IMR-90 (cell line): Measurements from ENCODE around the gene CASK. TPM values are rescaled to one million over a fixed set of nuclear protein-coding genes. Genes with fewer than 3 reads are reported as not detected.

Experiments
- ATAC-seq: fragments of 200-7000 bp; cut with Tn5 transposase; 2 replicates; pipeline ENCODE4 v1.9.1; 2020; ENCODE audit warnings: low read depth, mild to moderate bottlenecking, moderate library complexity
- BruUV-seq: library from RNA; stranded (reverse); fragments of 400-500 nt; replicated peaks from 2 replicates; lab custom pipeline; 2021; lab: Mats Ljungman, UMichigan
- CTCF ChIA-PET: fragments of 300-600 bp; formaldehyde crosslinking; extraction: SDS; loops from one replicate; lab custom pipeline; 2021; ENCODE audit warnings: antibody characterized with exemption; lab: Yijun Ruan, JAX
- POLR2A ChIA-PET: fragments of 300-600 bp; sonication (Branson Sonifier 250); formaldehyde crosslinking; loops from one replicate; lab custom pipeline; 2022; ENCODE audit warnings: antibody characterized with exemption; ENCODE audit not compliant: unreplicated experiment; lab: Charles Lee
- DNase-seq: peaks from one replicate; pipeline ENCODE4 v3.0.0; 2013
- H2AFZ ChIP-seq: replicated peaks from 2 replicates; pipeline ENCODE3; 2013; ENCODE audit warnings: low read length, mild to moderate bottlenecking; ENCODE audit not compliant: poor library complexity
- H2AK5ac ChIP-seq: 2 replicates; pipeline ENCODE4 v1.6.1; 2013; ENCODE audit warnings: low read depth, low read length, inconsistent platforms
- H2AK9ac ChIP-seq: replicated peaks from 2 replicates; pipeline ENCODE3; 2013; ENCODE audit warnings: mild to moderate bottlenecking, low read depth, low read length, moderate library complexity; ENCODE audit not compliant: poor library complexity
- H2BK120ac ChIP-seq: 2 replicates; pipeline ENCODE4 v1.6.1; 2013; ENCODE audit warnings: low read depth, low read length, inconsistent platforms
- H2BK15ac ChIP-seq: 3 replicates; pipeline ENCODE4 v1.6.1; 2013; ENCODE audit warnings: low read depth, low read length, inconsistent platforms
- H2BK20ac ChIP-seq: 2 replicates; pipeline ENCODE4 v1.6.1; 2013; ENCODE audit warnings: low read depth, mild to moderate bottlenecking, inconsistent platforms, low read length, moderate library complexity
- H2BK5ac ChIP-seq: 2 replicates; pipeline ENCODE4 v1.6.1; 2013; ENCODE audit warnings: mild to moderate bottlenecking, low read depth, low read length, inconsistent platforms; ENCODE audit not compliant: poor library complexity, severe bottlenecking
- H3K14ac ChIP-seq: replicated peaks from 2 replicates; pipeline ENCODE4 v1.6.1; 2013; ENCODE audit warnings: low read depth, low read length, inconsistent platforms
- H3K18ac ChIP-seq: 2 replicates; pipeline ENCODE4 v1.6.1; 2013; ENCODE audit warnings: low read depth, low read length, control low read depth
- H3K23ac ChIP-seq: 2 replicates; pipeline ENCODE4 v1.6.1; 2013; ENCODE audit warnings: low read depth, low read length, inconsistent platforms
- H3K27ac ChIP-seq: 2 replicates; pipeline ENCODE4 v1.5.1; 2013; ENCODE audit warnings: mild to moderate bottlenecking, control low read depth, low read length; ENCODE audit not compliant: insufficient read depth
- H3K27me3 ChIP-seq: 2 replicates; pipeline ENCODE4 v1.6.1; 2013; ENCODE audit warnings: low read length; ENCODE audit not compliant: control insufficient read depth, insufficient read depth
- H3K36me3 ChIP-seq: 2 replicates; pipeline ENCODE4 v1.6.1; 2013; ENCODE audit warnings: low read length, mixed read lengths; ENCODE audit not compliant: control insufficient read depth, insufficient read depth
- H3K4ac ChIP-seq: 2 replicates; pipeline ENCODE4 v1.6.1; 2013; ENCODE audit warnings: low read depth, low read length, inconsistent platforms
- H3K4me1 ChIP-seq: 2 replicates; pipeline ENCODE4 v1.6.1; 2013; ENCODE audit warnings: low read length, mixed read lengths; ENCODE audit not compliant: control insufficient read depth, insufficient read depth
- H3K4me2 ChIP-seq: 2 replicates; pipeline ENCODE4 v1.6.1; 2013; ENCODE audit warnings: low read depth, mild to moderate bottlenecking, control low read depth, low read length, moderate library complexity
- H3K4me3 ChIP-seq: 2 replicates; pipeline ENCODE4 v1.5.1; 2013; ENCODE audit warnings: low read depth, mild to moderate bottlenecking, control low read depth, low read length, moderate library complexity; ENCODE audit not compliant: insufficient read depth
- H3K56ac ChIP-seq: 2 replicates; pipeline ENCODE4 v1.6.1; 2013; ENCODE audit warnings: low read length, inconsistent platforms; ENCODE audit not compliant: insufficient read depth; ENCODE audit errors: extremely low read depth
- H3K79me1 ChIP-seq, 2 experiments: 2 replicates each; pipeline ENCODE4 v1.6.1; 2013; ENCODE audit warnings: low read length in 2 of 2, inconsistent platforms in 1 of 2, low read depth in 1 of 2
- H3K9ac ChIP-seq: 2 replicates; pipeline ENCODE4 v1.6.1; 2013; ENCODE audit warnings: low read depth, low read length, control low read depth
- H3K9me1 ChIP-seq: 2 replicates; pipeline ENCODE4 v1.6.1; 2013; ENCODE audit warnings: low read length, inconsistent platforms; ENCODE audit not compliant: insufficient read depth
- H3K9me3 ChIP-seq: 2 replicates; pipeline ENCODE4 v1.6.1; 2013; ENCODE audit warnings: low read length; ENCODE audit not compliant: control insufficient read depth, insufficient read depth
- H4K20me1 ChIP-seq: 2 replicates; pipeline ENCODE4 v1.6.1; 2013; ENCODE audit warnings: low read length, inconsistent platforms; ENCODE audit not compliant: insufficient read depth
- H4K5ac ChIP-seq: 2 replicates; pipeline ENCODE4 v1.6.1; 2013; ENCODE audit warnings: mild to moderate bottlenecking, low read depth, low read length, control low read depth
- H4K8ac ChIP-seq, 2 experiments: 2 replicates each; pipeline ENCODE4 v1.6.1; 2013; ENCODE audit warnings: low read depth in 2 of 2, low read length in 2 of 2, control low read depth in 1 of 2, inconsistent platforms in 1 of 2
- H4K91ac ChIP-seq: 2 replicates; pipeline ENCODE4 v1.6.1; 2013; ENCODE audit warnings: low read depth, low read length, inconsistent platforms; ENCODE audit not compliant: insufficient read depth
- CEBPB ChIP-seq: IDR thresholded peaks from 2 replicates; pipeline ENCODE4 v1.6.1; 2012; ENCODE audit warnings: low read depth, low read length, improper control_type of control experiment
- CTCF ChIP-seq: conservative IDR thresholded peaks from 2 replicates; pipeline ENCODE4 v1.5.1; 2012; ENCODE audit warnings: mild to moderate bottlenecking, low read depth, low read length, improper control_type of control experiment
- ELK1 ChIP-seq: fragments of 150-350 bp; IDR thresholded peaks from 2 replicates; pipeline ENCODE4 v1.6.1; 2016; ENCODE audit warnings: low read depth, mild to moderate bottlenecking, low read length, moderate library complexity, borderline replicate concordance
- POLR2A ChIP-seq: IDR thresholded peaks from 2 replicates; pipeline ENCODE4 v1.6.1; 2012; ENCODE audit warnings: mild to moderate bottlenecking, low read depth, low read length
- RFX5 ChIP-seq: IDR thresholded peaks from 2 replicates; pipeline ENCODE4 v1.8.0; 2012; ENCODE audit warnings: low read depth, mild to moderate bottlenecking, low read length, moderate library complexity
- SMC3 ChIP-seq: fragments of 150-350 bp; IDR thresholded peaks from 2 replicates; pipeline ENCODE4 v1.6.1; 2016; ENCODE audit warnings: low read depth, mild to moderate bottlenecking, antibody characterized with exemption, low read length, moderate library complexity
- WGBS, 2 experiments: methylation state at CpG; one replicate each; pipeline versions ENCODE4 v1.1.5 to v1.1.7; 2013; ENCODE audit warnings: missing lambda C conversion rate in 2 of 2; ENCODE audit not compliant: insufficient read length in 1 of 2; ENCODE audit errors: extremely low coverage in 2 of 2; 5-methylcytosine and 5-hydroxymethylcytosine counted together
- dilution Hi-C: fragments of 300-500 bp; cut with HindIII; formaldehyde crosslinking; loops from one replicate; pipeline ENCODE4 v1.14.3; 2018; ENCODE audit warnings: low sequenced_read_pairs; ENCODE audit not compliant: unreplicated experiment
- in situ Hi-C: fragments of 300-500 bp; cut with MboI; formaldehyde crosslinking; loops from 3 replicates; pipeline ENCODE4 v1.14.3; 2019; ENCODE audit warnings: low sequenced_read_pairs, inconsistent platforms, mixed read lengths
- intact Hi-C: fragments of 100-400 bp; cut with micrococcal nuclease; formaldehyde crosslinking; loops from 2 replicates; pipeline ENCODE4 v1.10.0; 2022
- polyA plus RNA-seq, 3 experiments: library from polyadenylated mRNA; depleted of rRNA; stranded (reverse); fragments of >200 nt; gene quantifications; 2 replicates each; pipeline ENCODE4 v1.2.3, GENCODE V29; 2012; ENCODE audit warnings: low replicate concordance in 1 of 3
- total RNA-seq: library from RNA; depleted of rRNA; stranded (reverse); fragments of >200 nt; gene quantifications from 2 replicates; pipeline ENCODE4 v1.2.3, GENCODE V29; 2012

The CASK gene
- total and polyA plus RNA-seq, 2 of the 4 experiments (the other 2 are of a cell fraction): 9.4 to 17.7 TPM

- TF ChIP-seq RFX5: no peak
Measured at GRCh38 chrX:41863343-41864203, 59.8 kb downstream of the CASK start (continued).

GRCh38 chrX:41862562-41863184 is 60.7 kb downstream of the CASK start:
- no CpG with 5 or more reads among the region's 4 CpGs for whole genome bisulfite sequencing, 2 experiments
- Histone ChIP-seq H4K20me1 (no peaks in the 10 kb centered on the region), H2AFZ (no peak overlapping the region), H4K91ac (no peak overlapping the region), H3K23ac (no peak overlapping the region), H3K56ac (no peak overlapping the region), H3K14ac (no peak overlapping the region), H3K18ac (no peak overlapping the region), H3K9ac (no peak overlapping the region), H3K9me3 (no peaks in the 10 kb centered on the region), H2BK15ac (no peak overlapping the region), H3K4ac (no peak overlapping the region), H3K27me3 (no peaks in the 10 kb centered on the region), H3K79me1 (peaks cover 0 to 3% of the 10 kb centered on the region in 2 experiments; a peak in 2 of 4 replicates), H3K4me2 (no peak overlapping the region), H4K8ac (no peak overlapping the region), H2BK120ac (no peak overlapping the region), H3K4me3 (no peak overlapping the region), H2AK5ac (no peak overlapping the region), H3K9me1 (no peaks in the 10 kb centered on the region), H2BK5ac (no peak overlapping the region), H2AK9ac (no peak overlapping the region), H3K4me1 (no peaks in the 10 kb centered on the region), H4K5ac (no peak overlapping the region), H3K27ac (no peak overlapping the region), H3K36me3 (no peaks in the 10 kb centered on the region), H2BK20ac (no peak overlapping the region)
- dilution Hi-C loops: no loop called here
- ATAC-seq (no peak), DNase-seq (no peak)
- BruUV-seq: no TSS peak
- POLR2A ChIA-PET: no interaction called here
- in situ Hi-C loops: no loop called here
- CTCF ChIA-PET: no interaction called here
- intact Hi-C loops: no loop called here
- TF ChIP-seq CEBPB (no peak), CTCF (no peak), ELK1 (no peak), SMC3 (no peak), RFX5 (no peak), POLR2A (no peak)
